Mesendoderm (in vitro differentiated cells): ENCODE data around the gene GPHN.

Source experiments
- DNase-seq: peaks from one replicate; pipeline ENCODE4 v3.0.0; 2013
- H2AK5ac ChIP-seq: 2 replicates; pipeline ENCODE4 v1.6.1; 2013; ENCODE audit warnings: low read length, inconsistent platforms
- H2BK120ac ChIP-seq: 2 replicates; pipeline ENCODE4 v1.6.1; 2013; ENCODE audit warnings: low read depth, mild to moderate bottlenecking, low read length, moderate library complexity, mixed read lengths
- H2BK15ac ChIP-seq: replicated peaks from 2 replicates; pipeline ENCODE4 v1.6.1; 2013; ENCODE audit warnings: low read depth, mild to moderate bottlenecking, moderate library complexity
- H2BK5ac ChIP-seq: 2 replicates; pipeline ENCODE4 v1.6.1; 2013; ENCODE audit warnings: low read length, inconsistent platforms
- H3K18ac ChIP-seq: 2 replicates; pipeline ENCODE4 v1.6.1; 2013; ENCODE audit warnings: mild to moderate bottlenecking, low read length, mixed read lengths
- H3K23ac ChIP-seq: one replicate; pipeline ENCODE4 v1.6.1; 2013; ENCODE audit warnings: low read length
- H3K27ac ChIP-seq: 2 replicates; pipeline ENCODE4 v1.5.1; 2013; ENCODE audit warnings: low read depth, mild to moderate bottlenecking, inconsistent platforms, low read length, moderate library complexity
- H3K27me3 ChIP-seq: 2 replicates; pipeline ENCODE4 v1.6.1; 2013; ENCODE audit warnings: low read length, control low read depth, mild to moderate bottlenecking, inconsistent platforms; ENCODE audit not compliant: insufficient read depth, poor library complexity
- H3K36me3 ChIP-seq: 2 replicates; pipeline ENCODE4 v1.6.1; 2013; ENCODE audit warnings: low read length, inconsistent platforms; ENCODE audit not compliant: control insufficient read depth, insufficient read depth
- H3K4ac ChIP-seq: one replicate; pipeline ENCODE4 v1.6.1; 2013; ENCODE audit warnings: low read depth, mild to moderate bottlenecking, low read length, moderate library complexity
- H3K4me1 ChIP-seq: 2 replicates; pipeline ENCODE4 v1.6.1; 2013; ENCODE audit warnings: low read depth, low read length, inconsistent platforms; ENCODE audit not compliant: control insufficient read depth
- H3K4me2 ChIP-seq: 2 replicates; pipeline ENCODE4 v1.6.1; 2013; ENCODE audit warnings: low read length
- H3K4me3 ChIP-seq: 2 replicates; pipeline ENCODE4 v1.5.1; 2013; ENCODE audit warnings: mild to moderate bottlenecking, low read length
- H3K56ac ChIP-seq: one replicate; pipeline ENCODE4 v1.6.1; 2013; ENCODE audit warnings: low read length
- H3K79me1 ChIP-seq: 2 replicates; pipeline ENCODE4 v1.6.1; 2013; ENCODE audit warnings: low read length, inconsistent platforms
- H3K79me2 ChIP-seq: 2 replicates; pipeline ENCODE4 v1.6.1; 2013; ENCODE audit warnings: mild to moderate bottlenecking, low read length; ENCODE audit not compliant: control insufficient read depth, insufficient read depth
- H3K9ac ChIP-seq: 2 replicates; pipeline ENCODE4 v1.6.1; 2013; ENCODE audit warnings: low read length, inconsistent platforms
- H4K5ac ChIP-seq: one replicate; pipeline ENCODE4 v1.6.1; 2013; ENCODE audit warnings: low read length
- H4K8ac ChIP-seq: one replicate; pipeline ENCODE4 v1.6.1; 2013; ENCODE audit warnings: low read depth, mild to moderate bottlenecking, control low read depth, low read length, moderate library complexity
- WGBS: extraction: QIAGEN DNeasy Blood & Tissue Kit; methylation state at CpG from one replicate; pipeline ENCODE4 v1.1.7; 2013; ENCODE audit warnings: low lambda C conversion rate, missing lambda C conversion rate; ENCODE audit not compliant: insufficient coverage; ENCODE audit errors: extremely low coverage; 5-methylcytosine and 5-hydroxymethylcytosine counted together

GPHN gene

GRCh38 chr14:66972469-66972868 lies 464.5 kb downstream of the GPHN start:
- no peaks in the 10 kb centered on the region for H3K27me3 ChIP-seq
- H3K36me3 ChIP-seq, result no peaks in the 10 kb centered on the region
- no peak overlapping the region for H3K27ac ChIP-seq
- no peak overlapping the region for H3K56ac ChIP-seq
- no peak overlapping the region for H3K4ac ChIP-seq
- no peak overlapping the region for H3K4me2 ChIP-seq
- no peak overlapping the region for H3K9ac ChIP-seq
- H3K4me3 ChIP-seq, result no peak overlapping the region
- H3K4me1 ChIP-seq, result no peaks in the 10 kb centered on the region
- no peak overlapping the region for H2BK5ac ChIP-seq
- no peaks in the 10 kb centered on the region for H3K79me1 ChIP-seq
- DNase-seq, result no peak
- H2AK5ac ChIP-seq, result no peak overlapping the region
- no peak overlapping the region for H4K8ac ChIP-seq
- no peak overlapping the region for H4K5ac ChIP-seq
- H3K23ac ChIP-seq, result no peak overlapping the region
- WGBS, result no CpG with 5 or more reads among the region's 1 CpG
- H3K18ac ChIP-seq, result no peak overlapping the region
- no peak overlapping the region for H2BK120ac ChIP-seq
- no peak overlapping the region for H2BK15ac ChIP-seq
- no peaks in the 10 kb centered on the region for H3K79me2 ChIP-seq

- H3K9ac ChIP-seq, result no peak overlapping the region
- no peaks in the 10 kb centered on the region for H3K79me1 ChIP-seq
- no peak overlapping the region for H4K5ac ChIP-seq
- no peaks in the 10 kb centered on the region for H3K27me3 ChIP-seq
- H3K4me1 ChIP-seq, result no peaks in the 10 kb centered on the region
- H3K36me3 ChIP-seq, result no peaks in the 10 kb centered on the region
- H3K23ac ChIP-seq, result no peak overlapping the region
- no peak overlapping the region for H3K27ac ChIP-seq
- H3K79me2 ChIP-seq, result no peaks in the 10 kb centered on the region
- no peak overlapping the region for H3K18ac ChIP-seq
- H2BK5ac ChIP-seq, result no peak overlapping the region
- no peak overlapping the region for H3K4me2 ChIP-seq
- H2BK120ac ChIP-seq, result no peak overlapping the region
- H2BK15ac ChIP-seq, result no peak overlapping the region
- no peak overlapping the region for H3K56ac ChIP-seq
- no peak for DNase-seq
- H4K8ac ChIP-seq, result no peak overlapping the region
- no peak overlapping the region for H2AK5ac ChIP-seq
- no peak overlapping the region for H3K4me3 ChIP-seq
- no peak overlapping the region for H3K4ac ChIP-seq
Observed at GRCh38 chr14:66974397-66975025, 466.6 kb downstream of the GPHN start.

- no peak overlapping the region for H3K18ac ChIP-seq
- no peak overlapping the region for H3K4me3 ChIP-seq
- no peak overlapping the region for H2AK5ac ChIP-seq
- no peaks in the 10 kb centered on the region for H3K4me1 ChIP-seq
- no peak overlapping the region for H2BK15ac ChIP-seq
- no peak for DNase-seq
- H3K9ac ChIP-seq, result no peak overlapping the region
- no peaks in the 10 kb centered on the region for H3K79me2 ChIP-seq
- WGBS, result no CpG with 5 or more reads among the region's 2 CpGs
- H3K56ac ChIP-seq, result no peak overlapping the region
- no peak overlapping the region for H4K8ac ChIP-seq
- no peak overlapping the region for H3K4me2 ChIP-seq
- no peaks in the 10 kb centered on the region for H3K79me1 ChIP-seq
- H3K4ac ChIP-seq, result no peak overlapping the region
- no peaks in the 10 kb centered on the region for H3K27me3 ChIP-seq
- H3K36me3 ChIP-seq, result no peaks in the 10 kb centered on the region
- no peak overlapping the region for H3K27ac ChIP-seq
- H2BK120ac ChIP-seq, result no peak overlapping the region
- no peak overlapping the region for H2BK5ac ChIP-seq
- no peak overlapping the region for H3K23ac ChIP-seq
- H4K5ac ChIP-seq, result no peak overlapping the region
Observed at GRCh38 chr14:66975251-66975650, 467.3 kb downstream of the GPHN start.

GRCh38 chr14:66979101-66979974 lies 471.4 kb downstream of the GPHN start:
- no peak for DNase-seq
- Histone ChIP-seq H4K8ac (no peak overlapping the region), H3K18ac (no peak overlapping the region), H3K27me3 (no peaks in the 10 kb centered on the region), H4K5ac (no peak overlapping the region), H3K4me1 (no peaks in the 10 kb centered on the region), H3K27ac (no peak overlapping the region), H2BK120ac (no peak overlapping the region), H3K79me2 (no peaks in the 10 kb centered on the region), H3K56ac (no peak overlapping the region), H3K4ac (no peak overlapping the region), H2BK5ac (no peak overlapping the region), H2BK15ac (no peak overlapping the region), H2AK5ac (no peak overlapping the region), H3K79me1 (no peaks in the 10 kb centered on the region), H3K9ac (no peak overlapping the region), H3K4me3 (no peak overlapping the region), H3K23ac (no peak overlapping the region), H3K36me3 (no peaks in the 10 kb centered on the region), H3K4me2 (no peak overlapping the region)
- no CpG with 5 or more reads among the region's 3 CpGs for WGBS

GRCh38 chr14:66982247-66982646 lies 474.3 kb downstream of the GPHN start:
- H3K4me2 ChIP-seq, result no peak overlapping the region
- H2BK15ac ChIP-seq, result no peak overlapping the region
- H3K23ac ChIP-seq, result no peak overlapping the region
- no peaks in the 10 kb centered on the region for H3K27me3 ChIP-seq
- H2BK120ac ChIP-seq, result no peak overlapping the region
- no peaks in the 10 kb centered on the region for H3K36me3 ChIP-seq
- no peak overlapping the region for H4K5ac ChIP-seq
- no peak overlapping the region for H3K4ac ChIP-seq
- no peaks in the 10 kb centered on the region for H3K79me2 ChIP-seq
- no peak overlapping the region for H2AK5ac ChIP-seq
- no peak overlapping the region for H3K27ac ChIP-seq
- H3K4me1 ChIP-seq, result no peaks in the 10 kb centered on the region
- no peak overlapping the region for H3K18ac ChIP-seq
- H2BK5ac ChIP-seq, result no peak overlapping the region
- no peak for DNase-seq
- H4K8ac ChIP-seq, result no peak overlapping the region
- no peak overlapping the region for H3K9ac ChIP-seq
- H3K79me1 ChIP-seq, result no peaks in the 10 kb centered on the region
- H3K4me3 ChIP-seq, result no peak overlapping the region
- H3K56ac ChIP-seq, result no peak overlapping the region

GRCh38 chr14:66992776-66993175 lies 484.8 kb downstream of the GPHN start:
- Histone ChIP-seq H3K27me3 (no peaks in the 10 kb centered on the region), H2AK5ac (no peak overlapping the region), H3K56ac (no peak overlapping the region), H3K18ac (no peak overlapping the region), H2BK15ac (no peak overlapping the region), H3K4me3 (no peak overlapping the region), H3K23ac (no peak overlapping the region), H3K27ac (no peak overlapping the region), H4K8ac (no peak overlapping the region), H3K79me1 (no peaks in the 10 kb centered on the region), H3K4me2 (no peak overlapping the region), H2BK120ac (no peak overlapping the region), H3K4ac (no peak overlapping the region), H3K79me2 (no peaks in the 10 kb centered on the region), H3K4me1 (no peaks in the 10 kb centered on the region), H3K36me3 (no peaks in the 10 kb centered on the region), H4K5ac (no peak overlapping the region), H3K9ac (no peak overlapping the region), H2BK5ac (no peak overlapping the region)
- DNase-seq, result no peak
- 100% methylated on average over 2 of the region's 2 CpGs for WGBS
